Measurements from ENCODE around the gene EPN1.

DNA sequence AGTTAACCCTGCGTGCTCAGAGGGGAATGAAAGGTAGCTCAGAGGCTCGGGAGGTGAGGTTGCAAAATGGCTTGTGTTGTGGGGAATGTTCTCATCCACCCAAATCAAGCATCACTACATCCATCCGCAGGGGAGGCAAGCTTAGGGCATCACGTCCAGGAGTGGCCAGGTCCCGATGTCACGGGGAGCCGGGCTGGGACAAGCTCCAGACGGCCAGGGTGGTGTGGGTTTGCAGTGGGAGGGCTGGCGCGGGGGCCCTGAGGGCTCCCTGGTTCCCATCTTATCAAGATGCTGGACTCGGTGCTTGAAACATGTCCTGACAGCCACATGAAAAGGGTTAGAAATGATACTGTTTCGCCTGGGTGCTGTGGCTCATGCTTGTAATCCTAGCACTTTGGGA lies 25.8 kb downstream of the EPN1 start:
- TF ChIP-seq, protein P1, sequence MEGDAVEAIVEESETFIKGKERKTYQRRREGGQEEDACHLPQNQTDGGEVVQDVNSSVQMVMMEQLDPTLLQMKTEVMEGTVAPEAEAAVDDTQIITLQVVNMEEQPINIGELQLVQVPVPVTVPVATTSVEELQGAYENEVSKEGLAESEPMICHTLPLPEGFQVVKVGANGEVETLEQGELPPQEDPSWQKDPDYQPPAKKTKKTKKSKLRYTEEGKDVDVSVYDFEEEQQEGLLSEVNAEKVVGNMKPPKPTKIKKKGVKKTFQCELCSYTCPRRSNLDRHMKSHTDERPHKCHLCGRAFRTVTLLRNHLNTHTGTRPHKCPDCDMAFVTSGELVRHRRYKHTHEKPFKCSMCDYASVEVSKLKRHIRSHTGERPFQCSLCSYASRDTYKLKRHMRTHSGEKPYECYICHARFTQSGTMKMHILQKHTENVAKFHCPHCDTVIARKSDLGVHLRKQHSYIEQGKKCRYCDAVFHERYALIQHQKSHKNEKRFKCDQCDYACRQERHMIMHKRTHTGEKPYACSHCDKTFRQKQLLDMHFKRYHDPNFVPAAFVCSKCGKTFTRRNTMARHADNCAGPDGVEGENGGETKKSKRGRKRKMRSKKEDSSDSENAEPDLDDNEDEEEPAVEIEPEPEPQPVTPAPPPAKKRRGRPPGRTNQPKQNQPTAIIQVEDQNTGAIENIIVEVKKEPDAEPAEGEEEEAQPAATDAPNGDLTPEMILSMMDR (IDR thresholded peaks at IDR 0.05; ENCODE audit: insufficient read depth, low read depth, low read length), result no peak
- TF ChIP-seq EZH2 (IDR thresholded peaks at IDR 0.05; ENCODE audit: insufficient read depth, low read length), result no peak

All from astrocyte (in vitro differentiated cells and primary cell).